Choroid plexus epithelial cell (primary cell): ENCODE results near the gene SDSL.

Source experiments
- DNase-seq: peaks from one replicate; pipeline ENCODE4 v3.0.0-alpha.2; 2010; ENCODE audit warnings: low read depth
- H3K4me3 ChIP-seq: 2 replicates; pipeline ENCODE4 v1.5.1; 2011; ENCODE audit warnings: low read depth, mild to moderate bottlenecking, control low read depth, low read length, moderate library complexity
- TF ChIP-seq, protein P1 (sequence below): conservative IDR thresholded peaks from 2 replicates; pipeline ENCODE4 v1.5.1; 2011; ENCODE audit warnings: low read depth, mild to moderate bottlenecking, control low read depth, inconsistent platforms, low read length, moderate library complexity

The SDSL gene

GRCh38 chr12:113409462-113410124 is 12.6 kb upstream of the SDSL start:
- H3K4me3 ChIP-seq = no peak overlapping the region
- DNase-seq = no peak
- TF ChIP-seq, protein P1, sequence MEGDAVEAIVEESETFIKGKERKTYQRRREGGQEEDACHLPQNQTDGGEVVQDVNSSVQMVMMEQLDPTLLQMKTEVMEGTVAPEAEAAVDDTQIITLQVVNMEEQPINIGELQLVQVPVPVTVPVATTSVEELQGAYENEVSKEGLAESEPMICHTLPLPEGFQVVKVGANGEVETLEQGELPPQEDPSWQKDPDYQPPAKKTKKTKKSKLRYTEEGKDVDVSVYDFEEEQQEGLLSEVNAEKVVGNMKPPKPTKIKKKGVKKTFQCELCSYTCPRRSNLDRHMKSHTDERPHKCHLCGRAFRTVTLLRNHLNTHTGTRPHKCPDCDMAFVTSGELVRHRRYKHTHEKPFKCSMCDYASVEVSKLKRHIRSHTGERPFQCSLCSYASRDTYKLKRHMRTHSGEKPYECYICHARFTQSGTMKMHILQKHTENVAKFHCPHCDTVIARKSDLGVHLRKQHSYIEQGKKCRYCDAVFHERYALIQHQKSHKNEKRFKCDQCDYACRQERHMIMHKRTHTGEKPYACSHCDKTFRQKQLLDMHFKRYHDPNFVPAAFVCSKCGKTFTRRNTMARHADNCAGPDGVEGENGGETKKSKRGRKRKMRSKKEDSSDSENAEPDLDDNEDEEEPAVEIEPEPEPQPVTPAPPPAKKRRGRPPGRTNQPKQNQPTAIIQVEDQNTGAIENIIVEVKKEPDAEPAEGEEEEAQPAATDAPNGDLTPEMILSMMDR = no peak

- peak; percentile 26 for DNase-seq
- no peak overlapping the region for H3K4me3 ChIP-seq
- TF ChIP-seq, protein P1 = no peak
Observed at GRCh38 chr12:113413488-113413939, 8.7 kb upstream of the SDSL start.

GRCh38 chr12:113414519-113415038 is 7.6 kb upstream of the SDSL start:
- no peak for DNase-seq
- no peak overlapping the region for H3K4me3 ChIP-seq
- TF ChIP-seq, protein P1 = no peak

- DNase-seq = peak; percentile 35
Observed at GRCh38 chr12:113416091-113416754, 6.0 kb upstream of the SDSL start.

DNA sequence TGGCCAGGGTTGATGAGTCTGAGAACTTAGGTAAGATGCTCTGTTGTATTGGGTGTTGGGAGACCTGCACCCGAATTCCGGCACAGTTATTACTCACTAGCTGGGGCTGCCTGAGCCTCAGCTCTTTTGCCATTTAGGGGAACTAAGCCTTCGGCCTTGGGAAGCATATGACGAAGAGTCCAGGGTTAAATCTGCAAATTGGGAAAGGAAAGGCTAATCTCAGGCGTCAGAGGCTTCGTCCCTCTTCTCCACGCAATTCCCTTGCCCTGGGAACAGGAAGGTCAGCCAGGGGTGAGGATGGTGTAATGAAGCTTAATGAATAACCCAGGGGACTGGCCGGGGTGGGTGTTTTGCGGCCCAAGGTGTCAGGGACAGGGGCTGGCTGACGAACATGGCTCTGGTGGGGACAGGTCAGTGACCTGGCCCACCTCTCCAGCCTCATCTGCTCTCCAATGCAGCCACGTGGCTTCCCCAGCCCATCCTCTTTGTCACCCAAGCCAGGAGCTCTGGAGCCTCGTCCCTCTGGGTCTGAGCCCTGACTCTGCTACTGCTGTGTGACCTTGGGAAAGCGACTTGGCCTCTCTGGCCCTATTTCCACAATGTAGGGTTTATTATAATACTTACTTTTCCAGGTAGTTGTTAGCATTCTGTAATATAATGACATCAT is 3.8 kb upstream of the SDSL start:
- H3K4me3 ChIP-seq = no peak overlapping the region
- TF ChIP-seq, protein P1 = no peak
- no peak for DNase-seq

More at GRCh38 chr12:113416091-113416754, 6.0 kb upstream of the SDSL start:
- H3K4me3 ChIP-seq = no peak overlapping the region
- TF ChIP-seq, protein P1 = no peak

DNA sequence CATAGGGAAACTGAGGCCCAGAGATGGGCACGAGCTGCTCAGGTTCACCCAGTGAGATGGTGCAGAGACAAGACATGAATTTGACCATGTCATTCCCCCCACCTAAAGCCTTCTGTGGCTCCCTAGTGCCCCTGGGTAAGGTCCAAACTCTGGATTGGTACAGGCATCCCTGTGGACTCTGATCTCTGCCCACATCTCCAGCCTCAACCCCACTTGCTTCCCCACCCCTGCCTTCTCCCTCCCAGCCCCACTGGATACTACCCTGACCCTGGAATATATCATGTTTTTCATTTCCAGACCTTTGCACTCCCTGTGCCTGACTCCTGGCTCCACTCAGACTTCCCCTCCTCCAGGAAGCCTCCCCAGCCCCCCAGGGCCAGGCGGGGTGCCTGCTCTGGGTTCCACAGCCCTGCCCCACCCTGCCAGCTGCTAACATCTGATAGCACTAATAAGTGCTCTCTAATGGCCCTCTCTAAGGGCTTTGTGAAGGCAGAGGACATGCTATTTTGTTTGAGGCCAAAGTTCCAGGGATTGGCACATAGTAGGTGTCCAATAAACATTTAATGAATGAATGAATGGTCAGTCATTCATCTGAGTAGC is 1.1 kb upstream of the SDSL start:
- DNase-seq = no peak
- no peak overlapping the region for H3K4me3 ChIP-seq
- TF ChIP-seq, protein P1 = no peak
